Body of pancreas (tissue), 4 donors: ENCODE measurements around the gene ILF2.

ENCODE experiments used
- POLR2A ChIP-seq, 3 donors: fragments of 450-650 bp; IDR thresholded peaks; one replicate each; pipeline ENCODE4 v1.6.1; 2016; ENCODE audit warnings: antibody characterized with exemption in 3 of 3, mild to moderate bottlenecking in 2 of 3
- TF ChIP-seq, protein P1 (sequence below), 7 experiments: fragments of 450-650 bp in 4 of 7; fragments of 200-600 bp in 3 of 7; sonication (generic) in 3 of 7; IDR thresholded peaks; one replicate each; pipeline ENCODE4 v1.5.1; 2016 to 2019; ENCODE audit warnings: antibody characterized with exemption in 7 of 7

DNA sequence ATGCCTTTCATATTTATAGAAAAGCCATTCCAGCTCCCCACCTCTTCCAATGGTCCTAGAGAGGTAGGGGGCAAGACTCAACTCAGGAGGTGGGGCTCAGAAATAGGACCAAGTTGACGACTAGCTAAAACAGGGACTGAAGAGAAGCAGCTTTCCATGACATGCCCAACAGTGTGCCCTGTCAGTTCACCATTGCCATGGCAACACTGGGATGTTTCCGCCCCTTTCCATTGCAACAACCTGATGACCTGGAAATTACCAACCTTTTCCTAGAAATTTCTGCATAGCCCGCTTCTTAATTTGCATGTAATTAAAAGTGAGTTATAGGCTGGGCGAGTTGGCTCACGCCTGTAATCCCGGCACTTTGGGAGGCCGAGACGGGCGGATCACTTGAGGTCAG, 34.7 kb upstream of the ILF2 start:
- TF ChIP-seq, protein P1, sequence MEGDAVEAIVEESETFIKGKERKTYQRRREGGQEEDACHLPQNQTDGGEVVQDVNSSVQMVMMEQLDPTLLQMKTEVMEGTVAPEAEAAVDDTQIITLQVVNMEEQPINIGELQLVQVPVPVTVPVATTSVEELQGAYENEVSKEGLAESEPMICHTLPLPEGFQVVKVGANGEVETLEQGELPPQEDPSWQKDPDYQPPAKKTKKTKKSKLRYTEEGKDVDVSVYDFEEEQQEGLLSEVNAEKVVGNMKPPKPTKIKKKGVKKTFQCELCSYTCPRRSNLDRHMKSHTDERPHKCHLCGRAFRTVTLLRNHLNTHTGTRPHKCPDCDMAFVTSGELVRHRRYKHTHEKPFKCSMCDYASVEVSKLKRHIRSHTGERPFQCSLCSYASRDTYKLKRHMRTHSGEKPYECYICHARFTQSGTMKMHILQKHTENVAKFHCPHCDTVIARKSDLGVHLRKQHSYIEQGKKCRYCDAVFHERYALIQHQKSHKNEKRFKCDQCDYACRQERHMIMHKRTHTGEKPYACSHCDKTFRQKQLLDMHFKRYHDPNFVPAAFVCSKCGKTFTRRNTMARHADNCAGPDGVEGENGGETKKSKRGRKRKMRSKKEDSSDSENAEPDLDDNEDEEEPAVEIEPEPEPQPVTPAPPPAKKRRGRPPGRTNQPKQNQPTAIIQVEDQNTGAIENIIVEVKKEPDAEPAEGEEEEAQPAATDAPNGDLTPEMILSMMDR (IDR thresholded peaks at IDR 0.05), result no peak
- no peak for TF ChIP-seq POLR2A (IDR thresholded peaks at IDR 0.05)
